H1 (cell line): ENCODE results near the gene ATP11A. TPM values are rescaled to one million over a fixed set of nuclear protein-coding genes. Genes with fewer than 3 reads are reported as not detected.

Source experiments
- CREB1 ChIP-seq: IDR thresholded peaks from 2 replicates; pipeline ENCODE4 v1.6.1; 2012; ENCODE audit warnings: inconsistent platforms
- EZH2 ChIP-seq: fragments of 200-600 bp; sonication (generic); IDR thresholded peaks from 2 replicates; pipeline ENCODE4 v1.7.1; 2012; ENCODE audit warnings: low read depth, mild to moderate bottlenecking, moderate library complexity, low read length, inconsistent platforms; ENCODE audit not compliant: severe bottlenecking
- GABPA ChIP-seq: IDR thresholded peaks from 2 replicates; pipeline ENCODE4 v1.6.1; 2011; ENCODE audit warnings: mild to moderate bottlenecking, low read length, moderate library complexity, borderline replicate concordance; ENCODE audit not compliant: insufficient read depth
- NRF1 ChIP-seq: IDR thresholded peaks from 2 replicates; pipeline ENCODE4 v1.6.1; 2011; ENCODE audit warnings: mild to moderate bottlenecking, low read depth, low read length, improper control_type of control experiment
- SIX5 ChIP-seq: IDR thresholded peaks from 2 replicates; pipeline ENCODE4 v1.6.1; 2011; ENCODE audit warnings: mild to moderate bottlenecking, low read depth, low read length
- SP2 ChIP-seq: IDR thresholded peaks from 2 replicates; pipeline ENCODE4 v1.6.1; 2012; ENCODE audit warnings: mild to moderate bottlenecking, low read length, inconsistent platforms
- TCF12 ChIP-seq: IDR thresholded peaks from 2 replicates; pipeline ENCODE4 v1.6.1; 2011; ENCODE audit warnings: low read depth, mild to moderate bottlenecking, low read length
- polyA plus RNA-seq, 7 experiments: library from polyadenylated mRNA; depleted of rRNA in 3 of 7; stranded (reverse) in 5 of 7; unstranded in 2 of 7; fragments of >200 nt in 5 of 7; fragments of 200-250 nt in 2 of 7; gene quantifications; 1 replicate in 5 of 7; 2 replicates in 1 of 7; 4 replicates in 1 of 7; pipeline versions ENCODE4 v1.2.1 to v1.2.3, GENCODE V29; 2011 to 2013; ENCODE audit warnings: missing spikeins in 2 of 7, mixed read lengths in 2 of 7
- total RNA-seq: library from RNA; stranded (reverse); fragmentation: NEBNext Ultra II Directional; extraction: Animal tissue kit (Norgen Biotek cat#: 25700); gene quantifications from 2 replicates; pipeline ENCODE4 v1.2.1, GENCODE V29; 2021

Gene ATP11A
- total and polyA plus RNA-seq, 2 of the 8 experiments (the other 6 are each of a cell fraction or from before 2014, with no cell fraction given) = 28.8 to 72.9 TPM

- no peak for TF ChIP-seq EZH2
- TF ChIP-seq SIX5 = no peak
- TF ChIP-seq NRF1 = no peak
- TF ChIP-seq CREB1 = no peak
- no peak for TF ChIP-seq SP2
- TF ChIP-seq GABPA = no peak
- no peak for TF ChIP-seq TCF12
- TF ChIP-seq, all 59 proteins: peak for 0
These were observed 88.0 kb downstream of the ATP11A start (continued) for GRCh38 chr13:112777637-112778406.
